HL-60 (cell line): ENCODE data around the gene BCL2.

Source experiments
- POLR2AphosphoS5 ChIP-seq: IDR thresholded peaks from 2 replicates; pipeline ENCODE4 v1.6.1; 2012; ENCODE audit warnings: low read depth
- TF ChIP-seq, protein P1 (sequence below): IDR thresholded peaks from one replicate; pipeline ENCODE4 v1.5.1; 2011; ENCODE audit warnings: low read length, control low read depth, inconsistent platforms; ENCODE audit not compliant: insufficient read depth
- TF ChIP-seq, protein P2 (sequence below): IDR thresholded peaks from 2 replicates; pipeline ENCODE4 v1.6.1; 2012; ENCODE audit warnings: low read depth; ENCODE audit not compliant: insufficient replicate concordance

DNA sequence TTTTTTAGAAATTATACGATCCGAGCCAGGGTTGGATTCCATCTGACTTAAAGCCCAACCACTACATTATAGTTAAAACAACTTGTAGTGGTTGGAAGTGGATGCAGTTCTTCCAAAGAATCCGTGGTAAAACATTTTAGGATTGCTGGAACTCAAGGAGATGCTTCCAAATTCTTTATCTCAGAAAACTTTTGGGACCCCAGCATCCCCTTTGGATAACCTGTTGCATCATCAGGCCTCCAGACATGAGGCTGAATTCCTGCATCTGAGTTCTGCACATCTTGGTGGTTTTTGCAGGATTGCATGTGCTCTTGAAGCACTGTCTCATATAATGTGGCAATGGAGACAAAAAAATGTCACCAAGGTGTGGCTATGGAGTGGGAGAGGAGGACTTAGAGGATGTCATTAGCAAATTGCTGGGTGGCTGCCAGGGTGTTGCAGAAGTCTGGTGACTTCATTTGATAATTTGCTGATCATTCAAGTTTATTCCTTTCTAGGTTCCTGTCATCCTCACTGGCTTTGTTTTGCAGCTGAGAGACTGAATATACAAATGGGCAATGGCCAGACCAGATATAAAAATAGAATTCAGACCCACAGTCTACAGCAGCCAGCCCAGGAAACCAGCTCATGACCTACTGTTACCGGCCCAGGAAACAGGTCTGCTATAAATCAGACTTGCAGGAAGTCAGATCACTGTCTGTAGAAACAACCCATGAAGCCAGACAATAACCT is 207.7 kb downstream of the BCL2 start:
- TF ChIP-seq, protein P1, sequence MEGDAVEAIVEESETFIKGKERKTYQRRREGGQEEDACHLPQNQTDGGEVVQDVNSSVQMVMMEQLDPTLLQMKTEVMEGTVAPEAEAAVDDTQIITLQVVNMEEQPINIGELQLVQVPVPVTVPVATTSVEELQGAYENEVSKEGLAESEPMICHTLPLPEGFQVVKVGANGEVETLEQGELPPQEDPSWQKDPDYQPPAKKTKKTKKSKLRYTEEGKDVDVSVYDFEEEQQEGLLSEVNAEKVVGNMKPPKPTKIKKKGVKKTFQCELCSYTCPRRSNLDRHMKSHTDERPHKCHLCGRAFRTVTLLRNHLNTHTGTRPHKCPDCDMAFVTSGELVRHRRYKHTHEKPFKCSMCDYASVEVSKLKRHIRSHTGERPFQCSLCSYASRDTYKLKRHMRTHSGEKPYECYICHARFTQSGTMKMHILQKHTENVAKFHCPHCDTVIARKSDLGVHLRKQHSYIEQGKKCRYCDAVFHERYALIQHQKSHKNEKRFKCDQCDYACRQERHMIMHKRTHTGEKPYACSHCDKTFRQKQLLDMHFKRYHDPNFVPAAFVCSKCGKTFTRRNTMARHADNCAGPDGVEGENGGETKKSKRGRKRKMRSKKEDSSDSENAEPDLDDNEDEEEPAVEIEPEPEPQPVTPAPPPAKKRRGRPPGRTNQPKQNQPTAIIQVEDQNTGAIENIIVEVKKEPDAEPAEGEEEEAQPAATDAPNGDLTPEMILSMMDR: no peak
- peak; percentile 71 for TF ChIP-seq POLR2AphosphoS5
- TF ChIP-seq, protein P2, sequence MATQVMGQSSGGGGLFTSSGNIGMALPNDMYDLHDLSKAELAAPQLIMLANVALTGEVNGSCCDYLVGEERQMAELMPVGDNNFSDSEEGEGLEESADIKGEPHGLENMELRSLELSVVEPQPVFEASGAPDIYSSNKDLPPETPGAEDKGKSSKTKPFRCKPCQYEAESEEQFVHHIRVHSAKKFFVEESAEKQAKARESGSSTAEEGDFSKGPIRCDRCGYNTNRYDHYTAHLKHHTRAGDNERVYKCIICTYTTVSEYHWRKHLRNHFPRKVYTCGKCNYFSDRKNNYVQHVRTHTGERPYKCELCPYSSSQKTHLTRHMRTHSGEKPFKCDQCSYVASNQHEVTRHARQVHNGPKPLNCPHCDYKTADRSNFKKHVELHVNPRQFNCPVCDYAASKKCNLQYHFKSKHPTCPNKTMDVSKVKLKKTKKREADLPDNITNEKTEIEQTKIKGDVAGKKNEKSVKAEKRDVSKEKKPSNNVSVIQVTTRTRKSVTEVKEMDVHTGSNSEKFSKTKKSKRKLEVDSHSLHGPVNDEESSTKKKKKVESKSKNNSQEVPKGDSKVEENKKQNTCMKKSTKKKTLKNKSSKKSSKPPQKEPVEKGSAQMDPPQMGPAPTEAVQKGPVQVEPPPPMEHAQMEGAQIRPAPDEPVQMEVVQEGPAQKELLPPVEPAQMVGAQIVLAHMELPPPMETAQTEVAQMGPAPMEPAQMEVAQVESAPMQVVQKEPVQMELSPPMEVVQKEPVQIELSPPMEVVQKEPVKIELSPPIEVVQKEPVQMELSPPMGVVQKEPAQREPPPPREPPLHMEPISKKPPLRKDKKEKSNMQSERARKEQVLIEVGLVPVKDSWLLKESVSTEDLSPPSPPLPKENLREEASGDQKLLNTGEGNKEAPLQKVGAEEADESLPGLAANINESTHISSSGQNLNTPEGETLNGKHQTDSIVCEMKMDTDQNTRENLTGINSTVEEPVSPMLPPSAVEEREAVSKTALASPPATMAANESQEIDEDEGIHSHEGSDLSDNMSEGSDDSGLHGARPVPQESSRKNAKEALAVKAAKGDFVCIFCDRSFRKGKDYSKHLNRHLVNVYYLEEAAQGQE: no peak
